A549 (cell line): ENCODE results near the gene PRODH. TPM values are rescaled to one million over a fixed set of nuclear protein-coding genes. Genes with fewer than 3 reads are reported as not detected.

Source experiments
- ATAC-seq, 2 experiments: fragments of 200-7000 bp in 1 of 2; fragments of >200 bp in 1 of 2; cut with Nextera tagmentation in 1 of 2; cut with Tn5 transposase in 1 of 2; 3 replicates each; pipeline versions ENCODE4 v1.8.0 to v1.9.1; 2018 to 2020; ENCODE audit warnings: mild to moderate bottlenecking in 1 of 2, moderate library complexity in 1 of 2
- CTCF ChIA-PET: fragments of 300-600 bp; sonication (Branson Sonifier 250); formaldehyde crosslinking; extraction: SDS; loops from one replicate; lab custom pipeline; 2021; ENCODE audit warnings: antibody characterized with exemption, inconsistent platforms; lab: Yijun Ruan, JAX
- POLR2A ChIA-PET: fragments of 350-600 bp; formaldehyde crosslinking; extraction: SDS; loops from one replicate; lab custom pipeline; 2021; ENCODE audit warnings: antibody characterized with exemption, inconsistent platforms; lab: Yijun Ruan, JAX
- DNase-seq, 2 experiments: peaks; one replicate each; pipeline versions ENCODE4 v3.0.0 to v3.0.0-alpha.2; 2011 to 2016; ENCODE audit warnings: low read depth in 1 of 2, low spot score in 1 of 2
- FAIRE-seq: peaks from 2 replicates; lab custom pipeline; 2011; peaks lifted over from hg19 to GRCh38; lab: Jason Lieb, UNC
- H3K27ac ChIP-seq, 2 experiments: fragments of >200 bp; sonication (Bioruptor Twin); formaldehyde crosslinking; 3 replicates each; pipeline ENCODE4 v1.5.1; 2016 to 2017
- H3K4me1 ChIP-seq: fragments of >200 bp; sonication (Bioruptor Twin); formaldehyde crosslinking; 3 replicates; pipeline ENCODE4 v1.6.1; 2016
- H3K4me2 ChIP-seq: fragments of >200 bp; sonication (Bioruptor Twin); formaldehyde crosslinking; 3 replicates; pipeline ENCODE4 v1.6.1; 2016
- H3K4me3 ChIP-seq: fragments of >200 bp; sonication (Bioruptor Twin); formaldehyde crosslinking; 3 replicates; pipeline ENCODE4 v1.5.1; 2016
- H3K9me3 ChIP-seq: fragments of >200 bp; sonication (Bioruptor Twin); formaldehyde crosslinking; 3 replicates; pipeline ENCODE4 v1.6.1; 2016
- BCL3 ChIP-seq: fragments of >200 bp; sonication (Bioruptor Twin); formaldehyde crosslinking; IDR thresholded peaks from 3 replicates; pipeline ENCODE4 v1.6.1; 2016
- CBX2 ChIP-seq: fragments of 200-600 bp; sonication (generic); IDR thresholded peaks from 2 replicates; pipeline ENCODE4 v1.6.1; 2016; ENCODE audit warnings: low read depth, mild to moderate bottlenecking, borderline replicate concordance
- CBX8 ChIP-seq: fragments of 200-600 bp; sonication (generic); IDR thresholded peaks from 2 replicates; pipeline ENCODE4 v1.6.1; 2016
- CEBPB ChIP-seq, 2 experiments: fragments of >200 bp in 1 of 2; sonication (Bioruptor Twin) in 1 of 2; formaldehyde crosslinking in 1 of 2; IDR thresholded peaks; 2 replicates each; pipeline ENCODE4 v1.6.1; 2012 to 2016
- CHD2 ChIP-seq: fragments of 150-350 bp; IDR thresholded peaks from 2 replicates; pipeline ENCODE4 v1.6.1; 2014; ENCODE audit warnings: low read length; ENCODE audit not compliant: partially characterized antibody
- CHD4 ChIP-seq: fragments of 200-600 bp; sonication (generic); IDR thresholded peaks from 2 replicates; pipeline ENCODE4 v1.6.1; 2016; ENCODE audit warnings: antibody characterized with exemption, mild to moderate bottlenecking, borderline replicate concordance
- EHF ChIP-seq: fragments of 250-450 bp; sonication (Bioruptor Pico); IDR thresholded peaks from 2 replicates; pipeline ENCODE4 v1.5.0; 2020; ENCODE audit warnings: mild to moderate bottlenecking
- ELK1 ChIP-seq: fragments of 150-350 bp; IDR thresholded peaks from 2 replicates; pipeline ENCODE4 v1.6.1; 2014; ENCODE audit warnings: low read depth, mild to moderate bottlenecking, low read length
- EP300 ChIP-seq, 2 experiments: fragments of >200 bp; sonication (Bioruptor Twin); formaldehyde crosslinking; IDR thresholded peaks; 2 replicates in 1 of 2; 3 replicates in 1 of 2; pipeline ENCODE4 v1.6.1; 2016 to 2017
- ESRRA ChIP-seq: fragments of 150-350 bp; IDR thresholded peaks from 2 replicates; pipeline ENCODE4 v1.6.1; 2014; ENCODE audit warnings: mild to moderate bottlenecking, low read length, borderline replicate concordance
- GATA3 ChIP-seq: IDR thresholded peaks from 2 replicates; pipeline ENCODE4 v1.6.1; 2012; ENCODE audit warnings: borderline replicate concordance
- HDAC2 ChIP-seq: fragments of 200-600 bp; sonication (generic); IDR thresholded peaks from 2 replicates; pipeline ENCODE4 v1.6.1; 2016
- HEYL ChIP-seq: fragments of 250-450 bp; sonication (Bioruptor Pico); IDR thresholded peaks from 2 replicates; pipeline ENCODE4 v1.8.0; 2021; ENCODE audit warnings: mild to moderate bottlenecking, moderate library complexity
- HOXA7 ChIP-seq: fragments of 250-450 bp; sonication (Bioruptor Pico); IDR thresholded peaks from 2 replicates; pipeline ENCODE4 v1.5.0; 2020; ENCODE audit warnings: mild to moderate bottlenecking, moderate library complexity
- HOXB5 ChIP-seq: fragments of 250-450 bp; sonication (Bioruptor Pico); IDR thresholded peaks from 2 replicates; pipeline ENCODE4 v1.5.0; 2020; ENCODE audit warnings: mild to moderate bottlenecking, moderate library complexity
- JUN ChIP-seq, 2 experiments: fragments of >200 bp; sonication (Bioruptor Twin); formaldehyde crosslinking; IDR thresholded peaks; 2 replicates in 1 of 2; 3 replicates in 1 of 2; pipeline ENCODE4 v1.6.1; 2016 to 2017
- JUNB ChIP-seq: fragments of >200 bp; sonication (Bioruptor Twin); formaldehyde crosslinking; IDR thresholded peaks from 2 replicates; pipeline ENCODE4 v1.6.1; 2016
- KDM5A ChIP-seq: fragments of 200-600 bp; sonication (generic); IDR thresholded peaks from 2 replicates; pipeline ENCODE4 v1.6.1; 2016; ENCODE audit warnings: antibody characterized with exemption, mild to moderate bottlenecking
- MAX ChIP-seq: IDR thresholded peaks from 2 replicates; pipeline ENCODE4 v1.6.1; 2012
- MAZ ChIP-seq: fragments of 150-350 bp; IDR thresholded peaks from 2 replicates; pipeline ENCODE4 v1.6.1; 2014; ENCODE audit warnings: antibody characterized with exemption, low read depth, low read length, borderline replicate concordance
- NFE2L2 ChIP-seq: fragments of 150-350 bp; conservative IDR thresholded peaks from 2 replicates; pipeline ENCODE4 v1.6.1; 2014; ENCODE audit warnings: low read length
- NPAS2 ChIP-seq: fragments of 250-450 bp; sonication (Bioruptor Pico); IDR thresholded peaks from 2 replicates; pipeline ENCODE4 v1.8.0; 2022; ENCODE audit warnings: mild to moderate bottlenecking, moderate library complexity, borderline replicate concordance
- NR3C1 ChIP-seq: fragments of >200 bp; sonication (Bioruptor Twin); formaldehyde crosslinking; IDR thresholded peaks from 3 replicates; pipeline ENCODE4 v1.6.1; 2017
- PBX3 ChIP-seq: IDR thresholded peaks from 2 replicates; pipeline ENCODE4 v1.6.1; 2012
- POLR2A ChIP-seq: IDR thresholded peaks from 2 replicates; pipeline ENCODE4 v1.6.1; 2012; ENCODE audit warnings: mild to moderate bottlenecking, low read length
- POLR2AphosphoS2 ChIP-seq: conservative IDR thresholded peaks from 2 replicates; pipeline ENCODE4 v1.6.1; 2012; ENCODE audit warnings: low read length, improper control_type of control experiment, inconsistent platforms
- RAD21 ChIP-seq, 2 experiments: fragments of >200 bp in 1 of 2; sonication (Bioruptor Twin) in 1 of 2; formaldehyde crosslinking in 1 of 2; IDR thresholded peaks in 1 of 2; conservative IDR thresholded peaks in 1 of 2; 2 replicates in 1 of 2; 3 replicates in 1 of 2; pipeline ENCODE4 v1.6.1; 2012 to 2018; ENCODE audit warnings: inconsistent platforms in 1 of 2
- RCOR1 ChIP-seq: fragments of 150-350 bp; IDR thresholded peaks from 2 replicates; pipeline ENCODE4 v1.6.1; 2014; ENCODE audit warnings: antibody characterized with exemption, low read length, low read depth
- SMC3 ChIP-seq: fragments of >200 bp; sonication (Bioruptor Twin); formaldehyde crosslinking; IDR thresholded peaks from 3 replicates; pipeline ENCODE4 v1.6.1; 2018; ENCODE audit warnings: inconsistent platforms
- TFCP2L1 ChIP-seq: fragments of 250-450 bp; sonication (Bioruptor Pico); IDR thresholded peaks from 2 replicates; pipeline ENCODE4 v1.5.0; 2021; ENCODE audit warnings: mild to moderate bottlenecking
- ZC3H11A ChIP-seq: fragments of 450-650 bp; IDR thresholded peaks from 2 replicates; pipeline ENCODE4 v1.6.1; 2014; ENCODE audit warnings: antibody characterized with exemption, mild to moderate bottlenecking
- ZNF302 ChIP-seq: fragments of 250-450 bp; sonication (Bioruptor Pico); IDR thresholded peaks from 2 replicates; pipeline ENCODE4 v1.9.0; 2021; ENCODE audit warnings: inconsistent platforms, mild to moderate bottlenecking, moderate library complexity
- WGBS: methylation state at CpG from one replicate; pipeline ENCODE4 v1.1.6; 2017; ENCODE audit errors: missing lambda C conversion rate; 5-methylcytosine and 5-hydroxymethylcytosine counted together
- polyA minus RNA-seq: library from RNA; depleted of rRNA, polyadenylated mRNA; stranded (reverse); fragments of >200 nt; gene quantifications from 2 replicates; pipeline ENCODE4 v1.2.3, GENCODE V29; 2011; rRNA and poly(A)+ RNA removed
- polyA plus RNA-seq, 4 experiments: library from polyadenylated mRNA; depleted of rRNA in 3 of 4; stranded (reverse); fragments of >200 nt; fragmentation: RNase III in 1 of 4; extraction: RNeasy Plus Mini Kit Qiagen cat#74134 plus additional on column Dnase treatment in 1 of 4; gene quantifications; 2 replicates in 3 of 4; 3 replicates in 1 of 4; pipeline ENCODE4 v1.2.3, GENCODE V29; 2011 to 2017

Gene PRODH
- 0.46 and 0.58 TPM in 2 replicates for polyA plus RNA-seq (2011; rRNA removed)
- polyA plus RNA-seq (2012; cell fraction: cytosol; rRNA removed), result 0.32 and 0.46 TPM in 2 replicates
- 6.8 and 7.1 TPM in 2 replicates for polyA plus RNA-seq (2012; cell fraction: nucleus; rRNA removed)
- 1.5 to 2.4 TPM (median 2.3 TPM) in 3 replicates for polyA plus RNA-seq (2017; fragmentation: RNase III; extraction: RNeasy Plus Mini Kit Qiagen cat#74134 plus additional on column Dnase treatment)
- polyA minus RNA-seq, result 0.78 and 1.4 TPM in 2 replicates

GRCh38 chr22:18935889-18936529 lies at the start of gene PRODH:
TSS of gene PRODH (minus strand) at chr22:18936293. CDS start at chr22:18936287, 6 bp downstream.
- no peak for TF ChIP-seq HOXA7
- no peak for TF ChIP-seq HEYL (CRISPR knock-in tag)
- TF ChIP-seq RAD21 (conservative IDR thresholded peaks at IDR 0.05 in 1 of 2, IDR thresholded peaks at IDR 0.05 in 1 of 2), result no peak
- TF ChIP-seq CBX2, result no peak
- TF ChIP-seq HOXB5 (CRISPR knock-in tag), result no peak
- TF ChIP-seq EHF (CRISPR knock-in tag), result no peak
- TF ChIP-seq MAX, result no peak
- TF ChIP-seq POLR2A, result no peak
- TF ChIP-seq EP300 (IDR thresholded peaks at IDR 0.05), result no peak
- no peak for TF ChIP-seq CHD4
- no peak for TF ChIP-seq KDM5A
- TF ChIP-seq JUNB, result no peak
- no peak for TF ChIP-seq TFCP2L1 (CRISPR knock-in tag)
- TF ChIP-seq NR3C1, result no peak
- TF ChIP-seq ZC3H11A, result no peak
- no peaks in the 10 kb centered on the region for H3K4me1 ChIP-seq
- FAIRE-seq (no peak), DNase-seq (no peak), ATAC-seq (peak; percentile 82 to 94)
- ChIA-PET POLR2A (no interaction called here), CTCF (interaction anchor here (0.9 to 1.5 kb wide), 2 partner anchors 29 to 45 kb away, joined by 3 to 4 read pairs; no protein-coding TSS in a partner anchor)
- no peak within 1 kb of the TSS for H3K27ac ChIP-seq
- no peaks in the 10 kb centered on the region for H3K9me3 ChIP-seq
- WGBS, result no CpG with 5 or more reads among the region's 67 CpGs
- H3K4me2 ChIP-seq, result no peak within 1 kb of the TSS
- no peak within 1 kb of the TSS for H3K4me3 ChIP-seq

- DNase-seq, result no peak
- ATAC-seq, result no peak
- no peak for FAIRE-seq
- TF ChIP-seq EP300 (IDR thresholded peaks at IDR 0.05), result no peak
- TF ChIP-seq RCOR1, result no peak
- no peak for TF ChIP-seq JUNB
- TF ChIP-seq BCL3, result no peak
- TF ChIP-seq CEBPB (IDR thresholded peaks at IDR 0.05), result no peak
- no peak for TF ChIP-seq NFE2L2
- no peak for TF ChIP-seq NPAS2 (CRISPR knock-in tag)
- TF ChIP-seq CBX8, result no peak
- no peak for TF ChIP-seq POLR2AphosphoS2
- no peak for TF ChIP-seq ZNF302 (CRISPR knock-in tag)
- TF ChIP-seq HDAC2, result no peak
- no peak for TF ChIP-seq HOXB5 (CRISPR knock-in tag)
- TF ChIP-seq SMC3, result no peak
- H3K27ac ChIP-seq, result no peak overlapping the region
- POLR2A ChIA-PET, result no interaction called here
- no peaks in the 10 kb centered on the region for H3K4me1 ChIP-seq
- no peak overlapping the region for H3K4me3 ChIP-seq
- H3K9me3 ChIP-seq, result peaks cover 2% of the 10 kb centered on the region; the same call in 1 of the 3 replicates
- H3K4me2 ChIP-seq, result no peak overlapping the region
- CTCF ChIA-PET, result no interaction called here
- WGBS, result 92% methylated on average over 15 of the region's 21 CpGs
Measured at GRCh38 chr22:18985780-18986179, 49.7 kb upstream of the PRODH start.

- no peak for FAIRE-seq
- 92% methylated on average over 6 of the region's 10 CpGs for WGBS
- Histone ChIP-seq H3K4me2 (no peak overlapping the region), H3K9me3 (peaks cover 5% of the 10 kb centered on the region; the same call in 1 of the 3 replicates), H3K4me3 (no peak overlapping the region), H3K27ac (no peak overlapping the region), H3K4me1 (no peaks in the 10 kb centered on the region)
- POLR2A ChIA-PET, result no interaction called here
- ATAC-seq, result no peak
- DNase-seq, result no peak
- CTCF ChIA-PET, result no interaction called here
- TF ChIP-seq ELK1 (no peak), MAZ (no peak), MAX (no peak), TFCP2L1 (CRISPR knock-in tag) (no peak), ZNF302 (CRISPR knock-in tag) (no peak), CHD2 (no peak), POLR2AphosphoS2 (no peak), HEYL (CRISPR knock-in tag) (no peak), SMC3 (no peak), RCOR1 (no peak), PBX3 (no peak), JUN (IDR thresholded peaks at IDR 0.05) (no peak), CBX2 (no peak), HOXB5 (CRISPR knock-in tag) (no peak), GATA3 (no peak), ESRRA (no peak)
Measured at GRCh38 chr22:18984564-18984963, 48.5 kb upstream of the PRODH start.
